OCI-LY1 (cell line): ENCODE measurements around the gene MON2.

Experiments used
- H2AFZ ChIP-seq: fragments of 200-600 bp; sonication (generic), shearing (Covaris generic); 2 replicates; pipeline ENCODE4 v1.6.0; 2014; ENCODE audit warnings: antibody characterized with exemption, mild to moderate bottlenecking, low read length
- H3F3A ChIP-seq: fragments of 200-600 bp; sonication (generic), shearing (Covaris generic); 2 replicates; pipeline ENCODE4 v1.6.0; 2014; ENCODE audit warnings: mild to moderate bottlenecking, antibody characterized with exemption, low read length, moderate library complexity; ENCODE audit not compliant: insufficient read depth
- H3K27ac ChIP-seq: fragments of 200-600 bp; sonication (generic); 2 replicates; pipeline ENCODE4 v1.5.1; 2014; ENCODE audit warnings: low read length, mixed run types, mild to moderate bottlenecking, low read depth; ENCODE audit not compliant: poor library complexity, severe bottlenecking
- H3K27me3 ChIP-seq: fragments of 200-600 bp; sonication (generic); 2 replicates; pipeline ENCODE4 v1.6.0; 2014; ENCODE audit warnings: antibody characterized with exemption, mild to moderate bottlenecking, low read length, moderate library complexity; ENCODE audit not compliant: insufficient read depth
- H3K36me3 ChIP-seq: fragments of 200-600 bp; sonication (generic); 2 replicates; pipeline ENCODE4 v1.6.1; 2014; ENCODE audit warnings: mild to moderate bottlenecking, antibody characterized with exemption, low read length, moderate library complexity, mixed read lengths; ENCODE audit not compliant: insufficient read depth
- H3K4me1 ChIP-seq: fragments of 200-600 bp; sonication (generic); 2 replicates; pipeline ENCODE4 v1.5.1; 2014; ENCODE audit warnings: mild to moderate bottlenecking, low read length, moderate library complexity; ENCODE audit not compliant: insufficient read depth, severe bottlenecking
- H3K4me2 ChIP-seq: fragments of 200-600 bp; sonication (generic), shearing (Covaris generic); 2 replicates; pipeline ENCODE4 v1.6.1; 2014; ENCODE audit warnings: low read length
- H3K4me3 ChIP-seq: fragments of 200-600 bp; sonication (generic); 2 replicates; pipeline ENCODE4 v1.5.1; 2014; ENCODE audit warnings: low read length, low read depth, mild to moderate bottlenecking, mixed read lengths; ENCODE audit not compliant: poor library complexity, severe bottlenecking
- H3K79me2 ChIP-seq: fragments of 200-600 bp; shearing (Covaris generic); 2 replicates; pipeline ENCODE4 v1.6.1; 2016; ENCODE audit warnings: mixed run types, low read length, mixed read lengths; ENCODE audit not compliant: insufficient read depth
- H3K9ac ChIP-seq: fragments of 200-600 bp; sonication (generic), shearing (Covaris generic); 2 replicates; pipeline ENCODE4 v1.6.1; 2014; ENCODE audit warnings: mild to moderate bottlenecking, low read length, mixed read lengths
- H3K9me2 ChIP-seq: fragments of 200-600 bp; sonication (generic), shearing (Covaris generic); 2 replicates; pipeline ENCODE4 v1.6.1; 2014; ENCODE audit warnings: low read depth, mild to moderate bottlenecking, low read length, mixed read lengths
- H3K9me3 ChIP-seq: fragments of 200-600 bp; shearing (Covaris generic); 2 replicates; pipeline ENCODE4 v1.6.1; 2014; ENCODE audit warnings: low read length, mixed read lengths
- H4K20me1 ChIP-seq: fragments of 200-600 bp; sonication (generic), shearing (Covaris generic); 2 replicates; pipeline ENCODE4 v1.6.0; 2016; ENCODE audit warnings: mild to moderate bottlenecking, low read length; ENCODE audit not compliant: insufficient read depth
- CTCF ChIP-seq: fragments of 200-600 bp; sonication (generic), shearing (Covaris generic); IDR thresholded peaks from 2 replicates; pipeline ENCODE4 v1.5.1; 2017; ENCODE audit warnings: mild to moderate bottlenecking, antibody characterized with exemption, low read length, moderate library complexity, mixed read lengths
- EZH2 ChIP-seq: fragments of 200-600 bp; sonication (generic), shearing (Covaris generic); IDR thresholded peaks from 2 replicates; pipeline ENCODE4 v1.8.0; 2017; ENCODE audit warnings: borderline replicate concordance, mixed run types, mild to moderate bottlenecking, antibody characterized with exemption, low read length, moderate library complexity, mixed read lengths

MON2 gene

DNA sequence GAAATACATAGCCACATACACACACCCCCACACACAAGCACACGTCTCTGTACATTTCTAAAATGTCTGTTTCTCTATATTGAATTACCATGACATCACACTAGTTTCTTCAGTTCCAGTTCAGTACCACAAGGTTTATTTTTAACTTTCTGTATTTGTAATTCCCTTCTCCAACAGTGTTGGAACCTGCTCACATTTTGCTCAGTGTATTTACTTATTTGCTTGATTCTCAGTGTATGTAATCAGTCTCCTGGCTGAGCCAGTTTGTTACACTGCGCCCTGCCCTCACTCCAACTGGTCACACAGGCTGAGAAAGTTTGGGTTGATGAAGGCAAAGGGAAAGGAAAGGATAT, 67.1 kb downstream of the MON2 start:
- peaks cover 40% of the 10 kb centered on the region for H3K36me3 ChIP-seq
- no peak overlapping the region for H3K27ac ChIP-seq
- H4K20me1 ChIP-seq = no peaks in the 10 kb centered on the region
- no peak overlapping the region for H3K4me3 ChIP-seq
- TF ChIP-seq EZH2 (no peak), CTCF (no peak)
- no peak overlapping the region for H2AFZ ChIP-seq
- no peaks in the 10 kb centered on the region for H3K9me3 ChIP-seq
- H3K9me2 ChIP-seq = no peaks in the 10 kb centered on the region
- no peak overlapping the region for H3K4me2 ChIP-seq
- H3K27me3 ChIP-seq = no peaks in the 10 kb centered on the region
- H3F3A ChIP-seq = no peaks in the 10 kb centered on the region
- no peaks in the 10 kb centered on the region for H3K79me2 ChIP-seq
- no peak overlapping the region for H3K9ac ChIP-seq
- no peaks in the 10 kb centered on the region for H3K4me1 ChIP-seq

GRCh38 chr12:62536546-62536945, 69.9 kb downstream of the MON2 start:
- Histone ChIP-seq H3K79me2 (no peaks in the 10 kb centered on the region), H3K4me1 (no peaks in the 10 kb centered on the region), H3K9me2 (no peaks in the 10 kb centered on the region), H3K4me2 (no peak overlapping the region), H3F3A (no peaks in the 10 kb centered on the region), H3K36me3 (peaks cover 34% of the 10 kb centered on the region), H3K4me3 (no peak overlapping the region), H3K9ac (no peak overlapping the region), H2AFZ (no peak overlapping the region), H4K20me1 (no peaks in the 10 kb centered on the region), H3K27me3 (no peaks in the 10 kb centered on the region), H3K9me3 (no peaks in the 10 kb centered on the region), H3K27ac (no peak overlapping the region)
- TF ChIP-seq CTCF (no peak), EZH2 (no peak)

DNA sequence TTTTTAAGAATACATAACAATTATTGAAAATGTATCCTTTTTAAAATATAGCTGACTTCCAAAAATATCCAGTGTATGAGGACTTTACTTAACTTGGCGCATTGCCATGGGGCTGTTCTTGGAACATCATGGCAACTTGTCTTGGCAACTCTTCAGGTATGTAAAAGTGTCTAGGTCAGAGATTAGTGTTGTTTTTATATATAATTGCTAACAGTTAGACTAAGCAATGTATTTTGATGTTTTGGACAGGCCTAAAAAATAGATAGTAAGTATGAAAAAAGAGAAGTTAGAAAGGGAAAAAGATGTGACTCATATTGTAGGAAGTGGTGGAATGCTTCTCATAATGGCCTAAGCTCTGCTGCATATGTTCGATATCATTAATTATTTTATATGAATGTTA, 70.9 kb downstream of the MON2 start:
- Histone ChIP-seq H3K9me2 (no peaks in the 10 kb centered on the region), H3K27me3 (no peaks in the 10 kb centered on the region), H3K4me3 (no peak overlapping the region), H3F3A (no peaks in the 10 kb centered on the region), H3K27ac (no peak overlapping the region), H3K9me3 (no peaks in the 10 kb centered on the region), H3K36me3 (peaks cover 36% of the 10 kb centered on the region), H4K20me1 (no peaks in the 10 kb centered on the region), H3K9ac (no peak overlapping the region), H3K4me1 (no peaks in the 10 kb centered on the region), H3K4me2 (no peak overlapping the region), H2AFZ (no peak overlapping the region), H3K79me2 (no peaks in the 10 kb centered on the region)
- TF ChIP-seq EZH2 (no peak), CTCF (no peak)
